HEK293 (cell line): ENCODE results near the gene CACNG7.
A peak's percentile ranks its signal among the peaks of the same experiment; 100 is the strongest.

Experiments
- IKZF3 ChIP-seq: fragments of 450-650 bp; IDR thresholded peaks from 2 replicates; pipeline ENCODE4 v1.5.0; 2018; ENCODE audit warnings: missing biosample characterization, mild to moderate bottlenecking, missing genetic modification characterization, moderate library complexity
- OVOL3 ChIP-seq: fragments of 450-650 bp; formaldehyde crosslinking; IDR thresholded peaks from 2 replicates; pipeline ENCODE4 v1.5.1; 2016; ENCODE audit warnings: missing biosample characterization, missing genetic modification characterization
- SP2 ChIP-seq: fragments of 450-650 bp; formaldehyde crosslinking; IDR thresholded peaks from 2 replicates; pipeline ENCODE4 v1.5.1; 2016; ENCODE audit warnings: missing biosample characterization, missing genetic modification characterization
- ZBTB48 ChIP-seq: fragments of 450-650 bp; formaldehyde crosslinking; IDR thresholded peaks from 2 replicates; pipeline ENCODE4 v1.5.1; 2016; ENCODE audit warnings: missing biosample characterization, missing genetic modification characterization
- ZBTB8A ChIP-seq: fragments of 450-650 bp; formaldehyde crosslinking; IDR thresholded peaks from 2 replicates; pipeline ENCODE4 v1.5.1; 2016; ENCODE audit warnings: missing biosample characterization, missing genetic modification characterization
- ZIC2 ChIP-seq: fragments of 450-650 bp; formaldehyde crosslinking; IDR thresholded peaks from 2 replicates; pipeline ENCODE4 v1.5.1; 2016; ENCODE audit warnings: missing biosample characterization, missing genetic modification characterization
- ZNF138 ChIP-seq: fragments of 450-650 bp; formaldehyde crosslinking; IDR thresholded peaks from 2 replicates; pipeline ENCODE4 v1.5.1; 2016; ENCODE audit warnings: missing biosample characterization, missing genetic modification characterization, borderline replicate concordance
- ZNF335 ChIP-seq: fragments of 450-650 bp; formaldehyde crosslinking; conservative IDR thresholded peaks from 2 replicates; pipeline ENCODE4 v1.5.1; 2016; ENCODE audit warnings: missing biosample characterization, missing genetic modification characterization
- ZNF561 ChIP-seq: fragments of 450-650 bp; IDR thresholded peaks from 2 replicates; pipeline ENCODE4 v1.5.1; 2018; ENCODE audit warnings: missing biosample characterization, missing genetic modification characterization, borderline replicate concordance
- ZNF660 ChIP-seq: fragments of 450-650 bp; IDR thresholded peaks from 2 replicates; pipeline ENCODE4 v1.5.1; 2018; ENCODE audit warnings: missing biosample characterization, mild to moderate bottlenecking, missing genetic modification characterization
- ZXDB ChIP-seq: fragments of 450-650 bp; formaldehyde crosslinking; IDR thresholded peaks from 2 replicates; pipeline ENCODE4 v1.5.1; 2016; ENCODE audit warnings: missing biosample characterization, missing genetic modification characterization
- TF ChIP-seq, protein P1 (sequence below): fragments of 450-650 bp; formaldehyde crosslinking; IDR thresholded peaks from 2 replicates; pipeline ENCODE4 v1.5.1; 2016; ENCODE audit warnings: missing biosample characterization, missing genetic modification characterization
- TF ChIP-seq, protein P2 (sequence below): fragments of 450-650 bp; formaldehyde crosslinking; IDR thresholded peaks from 2 replicates; pipeline ENCODE4 v1.5.1; 2016; ENCODE audit warnings: missing biosample characterization, missing genetic modification characterization
- TF ChIP-seq, protein P3 (sequence below): fragments of 450-650 bp; formaldehyde crosslinking; conservative IDR thresholded peaks from 2 replicates; pipeline ENCODE4 v1.5.1; 2016; ENCODE audit warnings: low read depth, missing biosample characterization, missing genetic modification characterization
- TF ChIP-seq, protein P4 (sequence below): fragments of 450-650 bp; formaldehyde crosslinking; IDR thresholded peaks from 2 replicates; pipeline ENCODE4 v1.5.1; 2016; ENCODE audit warnings: missing biosample characterization, missing genetic modification characterization
- TF ChIP-seq, protein P5 (sequence below): sonication (generic); formaldehyde crosslinking; IDR thresholded peaks from 2 replicates; pipeline ENCODE4 v1.8.1; 2022; ENCODE audit warnings: mild to moderate bottlenecking, moderate library complexity, missing genetic modification reagents
- TF ChIP-seq, protein P6 (sequence below): fragments of 450-650 bp; formaldehyde crosslinking; IDR thresholded peaks from 2 replicates; pipeline ENCODE4 v1.5.1; 2017; ENCODE audit warnings: missing biosample characterization, mild to moderate bottlenecking, missing genetic modification characterization, moderate library complexity
- TF ChIP-seq, protein P7 (sequence below): fragments of 450-650 bp; formaldehyde crosslinking; IDR thresholded peaks from 2 replicates; pipeline ENCODE4 v1.5.1; 2016; ENCODE audit warnings: missing biosample characterization, missing genetic modification characterization
- TF ChIP-seq, protein P8 (sequence below): fragments of 450-650 bp; formaldehyde crosslinking; IDR thresholded peaks from 2 replicates; pipeline ENCODE4 v1.5.1; 2016; ENCODE audit warnings: missing biosample characterization, missing genetic modification characterization

Gene CACNG7

DNA sequence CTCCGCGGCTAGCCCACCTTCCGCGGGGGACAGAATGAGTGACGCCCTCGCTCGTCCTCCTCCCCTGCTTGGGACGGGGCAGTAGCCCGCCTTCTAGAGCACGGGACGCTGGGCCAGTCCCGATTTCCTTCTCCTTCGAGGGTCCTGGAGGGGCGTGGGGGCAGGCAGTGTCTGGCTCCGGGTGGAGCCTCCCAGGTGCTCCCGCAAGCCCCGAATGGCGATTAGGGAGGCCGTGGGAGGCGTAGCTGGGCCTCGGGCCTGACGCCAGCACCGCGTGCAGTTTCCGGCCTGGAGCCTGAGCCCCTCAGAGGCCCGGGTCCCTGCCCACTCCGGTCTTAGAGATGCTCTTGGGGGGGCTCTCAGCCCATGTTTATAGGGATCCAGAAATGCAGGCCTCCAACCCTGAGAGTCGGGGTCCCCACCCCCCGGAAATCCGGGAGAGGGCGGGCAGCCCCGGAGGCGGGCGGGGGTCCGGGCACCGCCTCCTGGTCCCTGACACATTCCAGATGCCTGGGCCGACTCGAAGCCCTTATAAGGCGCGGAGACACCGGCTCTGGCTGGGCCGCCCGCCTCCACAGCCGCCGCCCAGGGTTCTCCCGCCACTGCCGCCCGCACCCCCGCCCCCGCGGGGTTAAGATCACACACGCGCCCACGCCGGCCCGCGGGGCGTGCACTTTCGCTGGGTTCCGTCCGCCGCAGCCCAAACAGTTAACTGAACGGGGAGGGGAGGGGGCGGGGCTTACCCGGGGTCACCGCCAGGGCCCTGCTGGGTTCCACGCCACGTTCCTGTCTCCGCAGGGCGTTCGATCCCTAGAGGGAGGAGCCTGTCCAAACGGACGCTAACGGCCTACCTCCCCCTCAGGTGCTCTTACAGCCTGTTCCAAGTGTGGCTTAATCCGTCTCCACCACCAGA is 39.9 kb upstream of the CACNG7 start (continued):
- TF ChIP-seq, protein P1, sequence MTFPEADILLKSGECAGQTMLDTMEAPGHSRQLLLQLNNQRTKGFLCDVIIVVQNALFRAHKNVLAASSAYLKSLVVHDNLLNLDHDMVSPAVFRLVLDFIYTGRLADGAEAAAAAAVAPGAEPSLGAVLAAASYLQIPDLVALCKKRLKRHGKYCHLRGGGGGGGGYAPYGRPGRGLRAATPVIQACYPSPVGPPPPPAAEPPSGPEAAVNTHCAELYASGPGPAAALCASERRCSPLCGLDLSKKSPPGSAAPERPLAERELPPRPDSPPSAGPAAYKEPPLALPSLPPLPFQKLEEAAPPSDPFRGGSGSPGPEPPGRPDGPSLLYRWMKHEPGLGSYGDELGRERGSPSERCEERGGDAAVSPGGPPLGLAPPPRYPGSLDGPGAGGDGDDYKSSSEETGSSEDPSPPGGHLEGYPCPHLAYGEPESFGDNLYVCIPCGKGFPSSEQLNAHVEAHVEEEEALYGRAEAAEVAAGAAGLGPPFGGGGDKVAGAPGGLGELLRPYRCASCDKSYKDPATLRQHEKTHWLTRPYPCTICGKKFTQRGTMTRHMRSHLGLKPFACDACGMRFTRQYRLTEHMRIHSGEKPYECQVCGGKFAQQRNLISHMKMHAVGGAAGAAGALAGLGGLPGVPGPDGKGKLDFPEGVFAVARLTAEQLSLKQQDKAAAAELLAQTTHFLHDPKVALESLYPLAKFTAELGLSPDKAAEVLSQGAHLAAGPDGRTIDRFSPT = peak; percentile 77; the same call in 1 of the 2 replicates
- peak; percentile 76 for TF ChIP-seq SP2 (tag by site-specific recombination)
- no peak for TF ChIP-seq OVOL3
- TF ChIP-seq, protein P2, sequence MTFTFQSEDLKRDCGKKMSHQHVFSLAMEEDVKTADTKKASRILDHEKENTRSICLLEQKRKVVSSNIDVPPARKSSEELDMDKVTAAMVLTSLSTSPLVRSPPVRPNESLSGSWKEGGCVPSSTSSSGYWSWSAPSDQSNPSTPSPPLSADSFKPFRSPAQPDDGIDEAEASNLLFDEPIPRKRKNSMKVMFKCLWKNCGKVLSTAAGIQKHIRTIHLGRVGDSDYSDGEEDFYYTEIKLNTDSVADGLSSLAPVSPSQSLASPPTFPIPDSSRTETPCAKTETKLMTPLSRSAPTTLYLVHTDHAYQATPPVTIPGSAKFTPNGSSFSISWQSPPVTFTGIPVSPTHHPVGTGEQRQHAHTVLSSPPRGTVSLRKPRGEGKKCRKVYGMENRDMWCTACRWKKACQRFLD (tag by site-specific recombination) = no peak
- peak; percentile 74; the same call in 1 of the 2 replicates for TF ChIP-seq ZNF561 (tag by site-specific recombination)
- peak; percentile 75 for TF ChIP-seq ZBTB8A (tag by site-specific recombination)
- TF ChIP-seq, protein P3, sequence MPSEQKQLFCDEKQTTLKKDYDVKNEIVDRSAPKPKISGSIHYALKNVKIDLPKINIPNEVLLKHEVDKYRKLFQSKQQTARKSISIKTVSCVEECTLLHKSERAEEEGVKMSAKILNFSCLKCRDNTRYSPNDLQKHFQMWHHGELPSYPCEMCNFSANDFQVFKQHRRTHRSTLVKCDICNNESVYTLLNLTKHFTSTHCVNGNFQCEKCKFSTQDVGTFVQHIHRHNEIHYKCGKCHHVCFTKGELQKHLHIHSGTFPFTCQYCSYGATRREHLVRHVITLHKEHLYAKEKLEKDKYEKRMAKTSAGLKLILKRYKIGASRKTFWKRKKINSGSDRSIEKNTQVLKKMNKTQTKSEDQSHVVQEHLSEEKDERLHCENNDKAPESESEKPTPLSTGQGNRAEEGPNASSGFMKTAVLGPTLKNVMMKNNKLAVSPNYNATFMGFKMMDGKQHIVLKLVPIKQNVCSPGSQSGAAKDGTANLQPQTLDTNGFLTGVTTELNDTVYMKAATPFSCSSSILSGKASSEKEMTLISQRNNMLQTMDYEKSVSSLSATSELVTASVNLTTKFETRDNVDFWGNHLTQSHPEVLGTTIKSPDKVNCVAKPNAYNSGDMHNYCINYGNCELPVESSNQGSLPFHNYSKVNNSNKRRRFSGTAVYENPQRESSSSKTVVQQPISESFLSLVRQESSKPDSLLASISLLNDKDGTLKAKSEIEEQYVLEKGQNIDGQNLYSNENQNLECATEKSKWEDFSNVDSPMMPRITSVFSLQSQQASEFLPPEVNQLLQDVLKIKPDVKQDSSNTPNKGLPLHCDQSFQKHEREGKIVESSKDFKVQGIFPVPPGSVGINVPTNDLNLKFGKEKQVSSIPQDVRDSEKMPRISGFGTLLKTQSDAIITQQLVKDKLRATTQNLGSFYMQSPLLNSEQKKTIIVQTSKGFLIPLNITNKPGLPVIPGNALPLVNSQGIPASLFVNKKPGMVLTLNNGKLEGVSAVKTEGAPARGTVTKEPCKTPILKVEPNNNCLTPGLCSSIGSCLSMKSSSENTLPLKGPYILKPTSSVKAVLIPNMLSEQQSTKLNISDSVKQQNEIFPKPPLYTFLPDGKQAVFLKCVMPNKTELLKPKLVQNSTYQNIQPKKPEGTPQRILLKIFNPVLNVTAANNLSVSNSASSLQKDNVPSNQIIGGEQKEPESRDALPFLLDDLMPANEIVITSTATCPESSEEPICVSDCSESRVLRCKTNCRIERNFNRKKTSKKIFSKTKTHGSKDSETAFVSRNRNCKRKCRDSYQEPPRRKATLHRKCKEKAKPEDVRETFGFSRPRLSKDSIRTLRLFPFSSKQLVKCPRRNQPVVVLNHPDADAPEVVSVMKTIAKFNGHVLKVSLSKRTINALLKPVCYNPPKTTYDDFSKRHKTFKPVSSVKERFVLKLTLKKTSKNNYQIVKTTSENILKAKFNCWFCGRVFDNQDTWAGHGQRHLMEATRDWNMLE (tag by site-specific recombination) = no peak
- TF ChIP-seq, protein P4, sequence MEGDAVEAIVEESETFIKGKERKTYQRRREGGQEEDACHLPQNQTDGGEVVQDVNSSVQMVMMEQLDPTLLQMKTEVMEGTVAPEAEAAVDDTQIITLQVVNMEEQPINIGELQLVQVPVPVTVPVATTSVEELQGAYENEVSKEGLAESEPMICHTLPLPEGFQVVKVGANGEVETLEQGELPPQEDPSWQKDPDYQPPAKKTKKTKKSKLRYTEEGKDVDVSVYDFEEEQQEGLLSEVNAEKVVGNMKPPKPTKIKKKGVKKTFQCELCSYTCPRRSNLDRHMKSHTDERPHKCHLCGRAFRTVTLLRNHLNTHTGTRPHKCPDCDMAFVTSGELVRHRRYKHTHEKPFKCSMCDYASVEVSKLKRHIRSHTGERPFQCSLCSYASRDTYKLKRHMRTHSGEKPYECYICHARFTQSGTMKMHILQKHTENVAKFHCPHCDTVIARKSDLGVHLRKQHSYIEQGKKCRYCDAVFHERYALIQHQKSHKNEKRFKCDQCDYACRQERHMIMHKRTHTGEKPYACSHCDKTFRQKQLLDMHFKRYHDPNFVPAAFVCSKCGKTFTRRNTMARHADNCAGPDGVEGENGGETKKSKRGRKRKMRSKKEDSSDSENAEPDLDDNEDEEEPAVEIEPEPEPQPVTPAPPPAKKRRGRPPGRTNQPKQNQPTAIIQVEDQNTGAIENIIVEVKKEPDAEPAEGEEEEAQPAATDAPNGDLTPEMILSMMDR (tag by site-specific recombination) = peak; percentile 62
- peak; percentile 54 for TF ChIP-seq ZBTB48 (tag by site-specific recombination)
- peak; percentile 79 for TF ChIP-seq ZIC2 (tag by site-specific recombination)
- TF ChIP-seq ZNF660 (tag by site-specific recombination) = 0 out of 2 replicates have a peak, but pooled peaks have one; percentile 8
- TF ChIP-seq, protein P5, sequence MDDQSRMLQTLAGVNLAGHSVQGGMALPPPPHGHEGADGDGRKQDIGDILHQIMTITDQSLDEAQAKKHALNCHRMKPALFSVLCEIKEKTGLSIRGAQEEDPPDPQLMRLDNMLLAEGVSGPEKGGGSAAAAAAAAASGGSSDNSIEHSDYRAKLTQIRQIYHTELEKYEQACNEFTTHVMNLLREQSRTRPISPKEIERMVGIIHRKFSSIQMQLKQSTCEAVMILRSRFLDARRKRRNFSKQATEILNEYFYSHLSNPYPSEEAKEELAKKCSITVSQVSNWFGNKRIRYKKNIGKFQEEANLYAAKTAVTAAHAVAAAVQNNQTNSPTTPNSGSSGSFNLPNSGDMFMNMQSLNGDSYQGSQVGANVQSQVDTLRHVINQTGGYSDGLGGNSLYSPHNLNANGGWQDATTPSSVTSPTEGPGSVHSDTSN = peak; percentile 58
- TF ChIP-seq, protein P6, sequence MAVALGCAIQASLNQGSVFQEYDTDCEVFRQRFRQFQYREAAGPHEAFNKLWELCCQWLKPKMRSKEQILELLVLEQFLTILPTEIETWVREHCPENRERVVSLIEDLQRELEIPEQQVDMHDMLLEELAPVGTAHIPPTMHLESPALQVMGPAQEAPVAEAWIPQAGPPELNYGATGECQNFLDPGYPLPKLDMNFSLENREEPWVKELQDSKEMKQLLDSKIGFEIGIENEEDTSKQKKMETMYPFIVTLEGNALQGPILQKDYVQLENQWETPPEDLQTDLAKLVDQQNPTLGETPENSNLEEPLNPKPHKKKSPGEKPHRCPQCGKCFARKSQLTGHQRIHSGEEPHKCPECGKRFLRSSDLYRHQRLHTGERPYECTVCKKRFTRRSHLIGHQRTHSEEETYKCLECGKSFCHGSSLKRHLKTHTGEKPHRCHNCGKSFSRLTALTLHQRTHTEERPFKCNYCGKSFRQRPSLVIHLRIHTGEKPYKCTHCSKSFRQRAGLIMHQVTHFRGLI (tag by site-specific recombination) = peak; percentile 87
- TF ChIP-seq, protein P7, sequence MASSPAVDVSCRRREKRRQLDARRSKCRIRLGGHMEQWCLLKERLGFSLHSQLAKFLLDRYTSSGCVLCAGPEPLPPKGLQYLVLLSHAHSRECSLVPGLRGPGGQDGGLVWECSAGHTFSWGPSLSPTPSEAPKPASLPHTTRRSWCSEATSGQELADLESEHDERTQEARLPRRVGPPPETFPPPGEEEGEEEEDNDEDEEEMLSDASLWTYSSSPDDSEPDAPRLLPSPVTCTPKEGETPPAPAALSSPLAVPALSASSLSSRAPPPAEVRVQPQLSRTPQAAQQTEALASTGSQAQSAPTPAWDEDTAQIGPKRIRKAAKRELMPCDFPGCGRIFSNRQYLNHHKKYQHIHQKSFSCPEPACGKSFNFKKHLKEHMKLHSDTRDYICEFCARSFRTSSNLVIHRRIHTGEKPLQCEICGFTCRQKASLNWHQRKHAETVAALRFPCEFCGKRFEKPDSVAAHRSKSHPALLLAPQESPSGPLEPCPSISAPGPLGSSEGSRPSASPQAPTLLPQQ (tag by site-specific recombination) = peak; percentile 24
- TF ChIP-seq ZXDB (tag by site-specific recombination) = peak; percentile 78
- TF ChIP-seq, protein P8, sequence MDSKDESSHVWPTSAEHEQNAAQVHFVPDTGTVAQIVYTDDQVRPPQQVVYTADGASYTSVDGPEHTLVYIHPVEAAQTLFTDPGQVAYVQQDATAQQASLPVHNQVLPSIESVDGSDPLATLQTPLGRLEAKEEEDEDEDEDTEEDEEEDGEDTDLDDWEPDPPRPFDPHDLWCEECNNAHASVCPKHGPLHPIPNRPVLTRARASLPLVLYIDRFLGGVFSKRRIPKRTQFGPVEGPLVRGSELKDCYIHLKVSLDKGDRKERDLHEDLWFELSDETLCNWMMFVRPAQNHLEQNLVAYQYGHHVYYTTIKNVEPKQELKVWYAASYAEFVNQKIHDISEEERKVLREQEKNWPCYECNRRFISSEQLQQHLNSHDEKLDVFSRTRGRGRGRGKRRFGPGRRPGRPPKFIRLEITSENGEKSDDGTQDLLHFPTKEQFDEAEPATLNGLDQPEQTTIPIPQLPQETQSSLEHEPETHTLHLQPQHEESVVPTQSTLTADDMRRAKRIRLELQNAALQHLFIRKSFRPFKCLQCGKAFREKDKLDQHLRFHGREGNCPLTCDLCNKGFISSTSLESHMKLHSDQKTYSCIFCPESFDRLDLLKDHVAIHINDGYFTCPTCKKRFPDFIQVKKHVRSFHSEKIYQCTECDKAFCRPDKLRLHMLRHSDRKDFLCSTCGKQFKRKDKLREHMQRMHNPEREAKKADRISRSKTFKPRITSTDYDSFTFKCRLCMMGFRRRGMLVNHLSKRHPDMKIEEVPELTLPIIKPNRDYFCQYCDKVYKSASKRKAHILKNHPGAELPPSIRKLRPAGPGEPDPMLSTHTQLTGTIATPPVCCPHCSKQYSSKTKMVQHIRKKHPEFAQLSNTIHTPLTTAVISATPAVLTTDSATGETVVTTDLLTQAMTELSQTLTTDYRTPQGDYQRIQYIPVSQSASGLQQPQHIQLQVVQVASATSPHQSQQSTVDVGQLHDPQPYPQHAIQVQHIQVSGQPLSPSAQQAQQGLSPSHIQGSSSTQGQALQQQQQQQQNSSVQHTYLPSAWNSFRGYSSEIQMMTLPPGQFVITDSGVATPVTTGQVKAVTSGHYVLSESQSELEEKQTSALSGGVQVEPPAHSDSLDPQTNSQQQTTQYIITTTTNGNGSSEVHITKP = peak; percentile 73
- 0 out of 2 replicates have a peak, but pooled peaks have one; percentile 12 for TF ChIP-seq IKZF3 (tag by site-specific recombination)
- no peak for TF ChIP-seq ZNF138
- TF ChIP-seq ZNF335 (tag by site-specific recombination) = peak; percentile 96
